Spleen (tissue), 11 donors: ENCODE results near the gene PEAK3. TPM values are rescaled to one million over a fixed set of nuclear protein-coding genes. Genes with fewer than 3 reads are reported as not detected.

Experiments
- DNase-seq: peaks from one replicate; pipeline ENCODE4 v3.0.0-alpha.2; 2020
- H3K27ac ChIP-seq, 8 donors: fragments of 200-600 bp; sonication (generic) in 7 of 8; 1 replicate in 4 of 8; 2 replicates in 4 of 8; pipeline versions ENCODE4 v1.5.0 to v1.8.0; 2016 to 2021; ENCODE audit warnings: inconsistent platforms in 4 of 8, mild to moderate bottlenecking in 4 of 8, moderate library complexity in 1 of 8
- H3K27me3 ChIP-seq, 7 donors: fragments of 200-600 bp; sonication (generic) in 6 of 7; replicated peaks in 1 of 7; 1 replicate in 4 of 7; 2 replicates in 3 of 7; pipeline versions ENCODE4 v1.5.0 to v1.8.0; 2016 to 2021; ENCODE audit warnings: inconsistent platforms in 3 of 7, mild to moderate bottlenecking in 1 of 7
- H3K36me3 ChIP-seq, 6 donors: fragments of 200-600 bp; sonication (generic) in 5 of 6; 1 replicate in 4 of 6; 2 replicates in 2 of 6; pipeline versions ENCODE4 v1.5.0 to v1.8.0; 2016 to 2021; ENCODE audit warnings: inconsistent platforms in 2 of 6
- H3K4me1 ChIP-seq, 6 donors: fragments of 200-600 bp; sonication (generic) in 5 of 6; 1 replicate in 3 of 6; 2 replicates in 3 of 6; pipeline versions ENCODE4 v1.5.0 to v1.8.0; 2016 to 2021; ENCODE audit warnings: inconsistent platforms in 3 of 6
- H3K4me3 ChIP-seq, 8 donors: fragments of 200-600 bp; sonication (generic) in 7 of 8; 1 replicate in 4 of 8; 2 replicates in 4 of 8; pipeline versions ENCODE4 v1.5.0 to v1.8.0; 2016 to 2021; ENCODE audit warnings: inconsistent platforms in 4 of 8, mild to moderate bottlenecking in 4 of 8, moderate library complexity in 2 of 8
- H3K9me3 ChIP-seq, 8 donors: fragments of 200-600 bp; sonication (generic) in 7 of 8; 1 replicate in 4 of 8; 2 replicates in 4 of 8; pipeline versions ENCODE4 v1.5.0 to v1.8.0; 2016 to 2021; ENCODE audit warnings: inconsistent platforms in 4 of 8
- CTCF ChIP-seq, 11 experiments: fragments of 200-600 bp in 7 of 11; fragments of 450-650 bp in 4 of 11; sonication (generic) in 4 of 11; IDR thresholded peaks in 8 of 11; conservative IDR thresholded peaks in 3 of 11; 1 replicate in 7 of 11; 2 replicates in 4 of 11; pipeline versions ENCODE4 v1.4.0 to v1.8.0; 2016 to 2021; ENCODE audit warnings: antibody characterized with exemption in 11 of 11, inconsistent platforms in 4 of 11, mild to moderate bottlenecking in 1 of 11
- POLR2A ChIP-seq, 3 donors: fragments of 450-650 bp; IDR thresholded peaks; one replicate each; pipeline ENCODE4 v1.5.1; 2017; ENCODE audit warnings: antibody characterized with exemption in 3 of 3, mild to moderate bottlenecking in 1 of 3
- POLR2AphosphoS5 ChIP-seq, 3 donors: sonication (generic); formaldehyde crosslinking; IDR thresholded peaks; one replicate each; pipeline ENCODE4 v1.5.1; 2017; ENCODE audit warnings: antibody characterized with exemption in 3 of 3
- WGBS, 5 donors: extraction: QIAGEN DNeasy Blood & Tissue Kit in 3 of 5; methylation state at CpG; one replicate each; pipeline versions ENCODE4 v1.1.5 to v1.1.7; 2013 to 2018; 5-methylcytosine and 5-hydroxymethylcytosine counted together
- intact Hi-C: fragments of 100-400 bp; cut with DNase I; formaldehyde crosslinking; loops from one replicate; pipeline ENCODE4 v1.15.0; 2023; ENCODE audit warnings: low total_unique reads
- polyA plus RNA-seq, 3 donors: library from polyadenylated mRNA; stranded (reverse); fragments of 200-250 nt; gene quantifications; one replicate each; pipeline ENCODE4 v1.2.1, GENCODE V29; 2013
- total RNA-seq, 7 donors: library from RNA; depleted of rRNA in 3 of 7; stranded (reverse); fragments of >200 nt in 3 of 7; fragmentation: NEBNext Ultra II Directional in 4 of 7; extraction: Animal tissue kit (Norgen Biotek cat#: 25700) in 4 of 7; gene quantifications; one replicate each; pipeline versions ENCODE4 v1.1.0 to v1.2.1, GENCODE V29; 2016 to 2021
- donor health status: healthy with polysubstance abuse.
- donor health status: DM: no; HTN: no; CAD: no; lungs with moderate emphysema.
- donor health status: DM: no; HTN: no; CAD: no.
- donor health status: Bipolar disorder and iron deficiency.
- donor health status: healthy.
- donor health status: DM: no; HTN: no; CAD: no.
- donor health status: DM: yes; HTN: yes; CAD: no.

Gene PEAK3
- total and polyA plus RNA-seq, 10 donors: 0.30 to 17.4 (median 6.4) TPM

- Histone ChIP-seq H3K36me3 (peaks cover 0 to 30% (median 3%) of the 10 kb centered on the region in 6 donors), H3K9me3 (no peaks in the 10 kb centered on the region), H3K27me3 (peaks cover 0 to 53% (median 34%) of the 10 kb centered on the region in 7 donors), H3K4me1 (peaks cover 21 to 100% (median 65%) of the 10 kb centered on the region in 6 donors), H3K27ac (peak overlapping the region; percentile 78 to 99 (median 92)), H3K4me3 (peak overlapping the region; percentile 25 to 86 (median 75))
- TF ChIP-seq CTCF (IDR thresholded peaks at IDR 0.05 in 8 of 11, conservative IDR thresholded peaks at IDR 0.05 in 3 of 11): no peak
- TF ChIP-seq POLR2A (IDR thresholded peaks at IDR 0.05): no peak
- TF ChIP-seq POLR2AphosphoS5 (IDR thresholded peaks at IDR 0.05): no peak
- 19 to 48% (median 29%) methylated on average over 17 to 28 of the region's 28 CpGs for WGBS, 5 donors
- DNase-seq: no peak
- intact Hi-C loops: no loop called here
Observed at GRCh38 chr19:2288818-2289713, 7.1 kb upstream of the PEAK3 start.

- H3K27ac ChIP-seq: peak overlapping the region in 7 of 8 donors; percentile 91 to 99 (median 93)
- peaks cover 0 to 23% (median 3%) of the 10 kb centered on the region in 6 donors for H3K36me3 ChIP-seq
- 72 to 89% (median 76%) methylated on average over 9 to 17 of the region's 17 CpGs for WGBS, 5 donors
- intact Hi-C loops: no loop called here
- TF ChIP-seq CTCF (IDR thresholded peaks at IDR 0.05 in 8 of 11, conservative IDR thresholded peaks at IDR 0.05 in 3 of 11): no peak
- no peak for TF ChIP-seq POLR2A (IDR thresholded peaks at IDR 0.05)
- TF ChIP-seq POLR2AphosphoS5 (IDR thresholded peaks at IDR 0.05): peak in 1 of 3 donors; percentile 37
- H3K9me3 ChIP-seq: no peaks in the 10 kb centered on the region
- H3K4me3 ChIP-seq: peak overlapping the region in 1 of 8 donors; percentile 85
- peaks cover 21 to 100% (median 59%) of the 10 kb centered on the region in 6 donors for H3K4me1 ChIP-seq
- H3K27me3 ChIP-seq: peaks cover 0 to 47% (median 34%) of the 10 kb centered on the region in 7 donors
- peak; percentile 84 for DNase-seq
Observed at GRCh38 chr19:2288338-2288817, 6.4 kb upstream of the PEAK3 start.

- H3K27me3 ChIP-seq: peaks cover 0 to 42% (median 34%) of the 10 kb centered on the region in 7 donors
- H3K9me3 ChIP-seq: no peaks in the 10 kb centered on the region
- intact Hi-C loops: no loop called here
- no peak for DNase-seq
- WGBS, 5 donors: 46 to 68% (median 55%) methylated on average over 13 of the region's 13 CpGs
- peak overlapping the region in 1 of 8 donors; percentile 85 for H3K4me3 ChIP-seq
- TF ChIP-seq POLR2A (IDR thresholded peaks at IDR 0.05) (no peak), POLR2AphosphoS5 (IDR thresholded peaks at IDR 0.05) (peak in 1 of 3 donors; percentile 49), CTCF (IDR thresholded peaks at IDR 0.05 in 8 of 11, conservative IDR thresholded peaks at IDR 0.05 in 3 of 11) (no peak)
- peaks cover 22 to 100% (median 62%) of the 10 kb centered on the region in 6 donors for H3K4me1 ChIP-seq
- H3K36me3 ChIP-seq: peaks cover 0 to 17% (median 1%) of the 10 kb centered on the region in 6 donors
- H3K27ac ChIP-seq: peak overlapping the region in 7 of 8 donors; percentile 91 to 99 (median 93)
Observed at GRCh38 chr19:2287585-2288337, 5.8 kb upstream of the PEAK3 start.
